Measurements from ENCODE around the gene NFATC1.

- TF ChIP-seq CTCF (IDR thresholded peaks at IDR 0.05) (no peak), POLR2A (IDR thresholded peaks at IDR 0.05) (no peak)
Observed at GRCh38 chr18:79433431-79433830, 37.7 kb downstream of the NFATC1 start.
